HG03571 (cell line): ENCODE measurements around the gene CFAP99.
"Not testable (repeated sequence)": the region's sequence is repeated elsewhere in the genome, so short reads cannot be mapped to it uniquely, and the experiment has no call there.

Experiments used
- ATAC-seq: cut with Tn5 transposase; IDR thresholded peaks from one replicate; pipeline ENCODE4 v1.9.1; 2021; ENCODE audit not compliant: unreplicated experiment

Gene CFAP99

GRCh38 chr4:2418650-2419571 lies at the start of gene CFAP99:
CFAP99 (plus strand) TSS chr4:2418955.
- ATAC-seq, result peak; percentile 83

DNA sequence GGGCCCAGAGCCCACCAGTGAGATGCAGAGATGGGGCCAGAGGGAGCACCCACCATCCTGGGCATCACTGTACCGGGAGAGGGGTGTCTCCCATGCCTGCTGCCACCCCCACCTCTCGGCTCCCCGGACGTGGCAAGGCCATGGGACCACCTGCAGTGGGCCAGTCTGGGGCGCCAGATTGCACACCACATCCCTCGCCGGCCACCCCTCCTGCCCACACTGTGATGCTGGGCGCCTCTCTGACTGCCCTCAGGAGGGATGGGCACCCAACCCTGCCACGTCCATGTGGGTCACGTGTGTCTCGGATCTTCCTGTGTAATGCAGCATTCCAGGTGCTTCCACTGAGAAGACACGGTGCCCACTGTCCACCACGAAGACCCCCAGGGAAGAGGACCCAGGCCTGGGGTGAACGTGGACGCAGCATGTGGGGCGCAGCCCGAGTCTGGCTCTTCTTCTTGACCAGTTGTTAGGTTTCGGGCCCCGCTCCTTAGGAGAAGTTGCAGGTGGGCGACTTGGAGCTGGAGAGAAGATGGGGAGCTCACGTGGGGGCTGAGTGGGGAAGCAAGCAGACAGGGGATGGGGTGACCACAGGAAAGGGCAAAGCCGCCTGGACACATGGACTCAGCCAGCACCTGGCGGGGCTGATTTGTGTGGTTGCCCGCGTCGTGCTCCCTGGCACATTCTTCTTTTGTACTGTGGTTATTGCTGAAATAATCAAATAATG lies 48.0 kb upstream of the CFAP99 start:
- no peak for ATAC-seq

GRCh38 chr4:2371765-2372487 lies 46.8 kb upstream of the CFAP99 start:
- ATAC-seq, result no peak

DNA sequence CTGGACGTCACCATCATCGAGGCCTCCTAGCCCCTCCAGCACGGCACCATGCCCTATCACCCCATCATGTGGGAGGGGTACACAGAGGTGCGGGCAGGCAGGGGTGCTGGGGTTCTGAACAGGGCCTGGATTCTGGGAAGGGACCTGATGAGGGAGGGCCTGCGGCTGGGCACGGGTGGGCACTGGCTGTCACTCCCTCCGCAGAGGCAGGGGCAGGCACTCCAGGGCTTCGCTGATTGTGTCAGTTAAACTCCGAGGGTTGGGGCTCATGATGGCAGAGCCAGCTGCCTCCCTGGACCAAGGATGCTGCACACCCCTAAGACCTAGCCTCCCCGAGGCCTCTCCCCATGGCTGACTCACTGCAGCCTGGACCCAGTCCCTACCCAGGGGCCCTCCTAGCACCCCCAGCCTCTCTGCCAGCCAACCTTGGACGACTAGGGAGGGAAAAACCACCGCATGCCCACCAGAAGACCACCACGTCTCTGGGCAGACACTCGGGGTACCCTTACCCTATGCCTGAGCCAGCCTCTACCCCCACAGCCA lies 46.2 kb upstream of the CFAP99 start:
- ATAC-seq, result no peak

- no peak for ATAC-seq
Measured at GRCh38 chr4:2373532-2373931, 45.2 kb upstream of the CFAP99 start.

DNA sequence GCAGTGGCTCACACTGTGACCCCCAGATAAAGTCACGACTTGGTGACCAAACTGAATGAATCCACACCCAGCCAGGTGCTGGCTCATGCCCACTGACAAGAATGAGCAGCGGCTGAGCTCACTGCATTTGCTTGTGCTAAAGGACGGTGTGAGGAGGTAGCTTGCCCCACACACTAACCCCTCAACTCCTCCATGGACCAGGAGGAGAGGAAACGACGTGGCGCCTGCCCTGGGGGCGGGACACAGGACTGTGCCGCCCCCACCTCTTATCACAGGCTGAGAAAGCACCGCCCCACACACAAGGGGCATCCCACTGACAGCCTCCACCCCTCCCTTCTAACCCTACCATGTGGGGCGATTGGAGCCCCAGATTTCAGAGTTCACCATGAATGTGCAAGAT lies 43.3 kb upstream of the CFAP99 start:
- ATAC-seq, result no peak

GRCh38 chr4:2377241-2377640 lies 41.5 kb upstream of the CFAP99 start:
- no peak for ATAC-seq

- ATAC-seq, result no peak
Measured at GRCh38 chr4:2378401-2378800, 40.4 kb upstream of the CFAP99 start.

DNA sequence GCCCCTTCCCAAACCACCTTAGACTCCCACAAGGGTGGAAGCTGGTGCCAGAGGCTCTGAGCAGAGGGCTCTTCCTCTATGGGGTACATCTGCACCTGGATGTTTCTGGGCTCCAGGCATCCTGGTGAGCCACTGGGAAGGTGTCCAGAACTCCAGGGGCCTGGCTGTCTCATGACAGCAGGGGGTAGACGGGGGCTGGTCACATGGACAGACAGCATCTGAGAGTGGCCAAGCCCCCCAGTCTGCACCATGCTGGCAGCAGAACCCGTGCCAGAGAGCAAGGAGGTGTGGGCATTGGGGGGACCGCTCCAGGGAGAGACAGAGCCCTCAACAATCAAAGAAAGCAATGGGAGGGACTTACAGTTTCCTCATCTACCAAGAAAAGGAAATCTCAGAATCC lies 39.9 kb upstream of the CFAP99 start:
- ATAC-seq, result no peak

DNA sequence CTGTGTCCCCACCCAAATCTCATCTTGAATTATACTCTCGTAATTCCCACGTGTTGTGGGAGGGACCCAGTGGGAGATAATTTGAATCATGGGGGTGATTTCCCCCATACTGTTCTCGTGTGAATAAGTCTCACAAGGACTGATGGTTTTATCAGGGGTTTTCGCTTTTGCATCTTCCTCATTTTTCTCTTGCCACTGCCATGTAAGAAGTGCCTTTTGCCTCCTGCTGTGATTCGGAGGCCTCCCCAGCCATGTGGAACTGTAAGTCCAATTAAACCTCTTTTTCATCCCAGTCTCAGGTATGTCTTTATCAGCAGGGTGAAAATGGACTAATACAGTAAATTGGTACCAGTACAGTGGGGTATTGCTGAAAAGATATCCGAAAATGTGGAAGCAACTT lies 38.2 kb upstream of the CFAP99 start:
- not testable (repeated sequence) for ATAC-seq

GRCh38 chr4:2382769-2383202 lies 36.0 kb upstream of the CFAP99 start:
- ATAC-seq, result not testable (repeated sequence)

- ATAC-seq, result not testable (repeated sequence)
Measured at GRCh38 chr4:2383220-2383631, 35.5 kb upstream of the CFAP99 start.

GRCh38 chr4:2383760-2384159 lies 35.0 kb upstream of the CFAP99 start:
- no peak for ATAC-seq

DNA sequence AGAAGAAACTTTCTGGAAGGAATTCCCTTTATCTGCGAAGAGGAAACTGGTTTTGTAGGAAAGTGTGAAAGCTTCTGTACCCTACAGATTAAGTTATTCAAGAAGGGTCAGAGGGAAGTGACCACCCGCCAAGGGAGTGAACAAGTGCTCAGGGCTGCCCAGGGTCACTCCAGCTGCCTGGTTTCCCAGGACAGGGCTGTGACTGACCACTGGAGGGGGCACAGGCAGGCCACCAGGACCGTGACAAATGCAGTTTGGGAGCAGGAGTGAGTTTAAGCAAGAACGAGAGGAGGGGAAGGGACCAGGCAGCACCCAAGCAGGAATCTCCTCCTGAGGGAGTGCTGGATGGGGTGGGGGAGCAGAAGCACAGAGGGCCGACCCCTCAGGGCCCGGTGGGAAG lies 34.5 kb upstream of the CFAP99 start:
- ATAC-seq, result no peak

- ATAC-seq, result no peak
Measured at GRCh38 chr4:2385516-2385915, 33.2 kb upstream of the CFAP99 start.

GRCh38 chr4:2386717-2387116 lies 32.0 kb upstream of the CFAP99 start:
- no peak for ATAC-seq

DNA sequence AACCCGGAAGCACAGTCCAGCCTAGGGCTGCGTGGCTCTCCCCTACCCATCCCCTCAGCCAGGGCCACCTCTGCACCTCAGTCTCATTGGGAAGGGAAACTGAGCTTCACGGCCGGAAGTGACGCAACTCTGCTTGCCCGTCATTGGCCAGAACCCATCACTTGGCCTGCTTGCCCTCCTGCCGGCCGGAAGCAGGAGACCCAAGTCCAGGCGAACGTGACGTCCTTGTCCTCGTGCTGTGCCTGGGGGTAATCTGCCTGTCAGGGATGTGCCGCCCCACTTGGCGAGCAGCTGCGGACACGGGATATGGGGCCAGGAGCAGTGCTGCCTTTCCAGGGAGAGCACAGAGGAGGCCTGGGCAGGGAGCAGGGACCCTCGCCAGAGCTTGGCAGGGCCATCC lies 31.5 kb upstream of the CFAP99 start:
- ATAC-seq, result no peak

DNA sequence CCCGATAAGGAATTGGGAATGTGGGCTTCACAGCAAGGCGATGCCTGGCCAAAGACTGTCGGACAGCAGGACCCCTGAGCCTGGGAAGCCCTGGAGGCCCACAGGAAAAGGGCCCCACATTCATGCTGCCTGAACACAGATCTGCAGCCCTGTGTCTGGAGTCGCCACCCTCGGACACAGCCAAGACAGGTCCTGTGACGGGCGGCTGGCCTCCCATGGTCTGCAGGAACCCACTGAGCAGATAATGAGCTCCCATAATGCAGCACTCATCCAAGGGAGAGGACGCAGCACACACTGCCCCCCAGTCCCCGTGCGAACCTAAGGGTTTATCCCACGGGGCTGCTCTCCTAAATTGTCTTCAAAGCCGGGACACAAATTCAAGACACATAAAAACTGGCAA lies 30.9 kb upstream of the CFAP99 start:
- no peak for ATAC-seq

GRCh38 chr4:2388429-2389182 lies 30.1 kb upstream of the CFAP99 start:
- no peak for ATAC-seq

- no peak for ATAC-seq
Measured at GRCh38 chr4:2389691-2390090, 29.1 kb upstream of the CFAP99 start.
